ENCODE results near the gene CYBA. TPM values are rescaled to one million over a fixed set of nuclear protein-coding genes. Genes with fewer than 3 reads are reported as not detected.

CYBA gene
- total and polyA plus RNA-seq, 2 of the 13 experiments (the other 11 are each of a cell fraction or from before 2014, with no cell fraction given): 196 to 250 TPM

GRCh38 chr16:88597856-88598491 lies 52.9 kb downstream of the CYBA start (continued):
- TF ChIP-seq PAXIP1 (CRISPR knock-in tag; conservative IDR thresholded peaks at IDR 0.05): peak; percentile 91
- TF ChIP-seq NFE2L1 (CRISPR knock-in tag; IDR thresholded peaks at IDR 0.05; ENCODE audit: borderline replicate concordance): no peak
- no peak for TF ChIP-seq KLF11 (CRISPR knock-in tag; IDR thresholded peaks at IDR 0.05)
- TF ChIP-seq MEF2D (CRISPR knock-in tag; IDR thresholded peaks at IDR 0.05): 0 out of 2 replicates have a peak, but pooled peaks have one; percentile 48
- no peak for TF ChIP-seq PHF5A (CRISPR knock-in tag; IDR thresholded peaks at IDR 0.05; ENCODE audit: low read depth, unreplicated experiment)
- no peak for TF ChIP-seq MXD4 (CRISPR knock-in tag; IDR thresholded peaks at IDR 0.05)
- TF ChIP-seq ZNF431 (CRISPR knock-in tag; IDR thresholded peaks at IDR 0.05; ENCODE audit: borderline replicate concordance, low read depth): no peak
- TF ChIP-seq ZFAT (CRISPR knock-in tag; conservative IDR thresholded peaks at IDR 0.05): no peak
- TF ChIP-seq KMT2A (CRISPR knock-in tag; IDR thresholded peaks at IDR 0.05): peak; percentile 56; the same call in 1 of the 2 replicates
- TF ChIP-seq HHEX (CRISPR knock-in tag; IDR thresholded peaks at IDR 0.05): no peak
- TF ChIP-seq ZNF331 (CRISPR knock-in tag; IDR thresholded peaks at IDR 0.05): peak; percentile 47
- 0 out of 2 replicates have a peak, but pooled peaks have one; percentile 53 for TF ChIP-seq ZNF280D (CRISPR knock-in tag; IDR thresholded peaks at IDR 0.05)
- no peak for TF ChIP-seq NFAT5 (CRISPR knock-in tag; IDR thresholded peaks at IDR 0.05)
- 0 out of 2 replicates have a peak, but pooled peaks have one; percentile 37 for TF ChIP-seq ZNF343 (CRISPR knock-in tag; IDR thresholded peaks at IDR 0.05)
- TF ChIP-seq PBX2 (CRISPR knock-in tag; IDR thresholded peaks at IDR 0.05): no peak
- no peak for TF ChIP-seq PHF8 (CRISPR knock-in tag; IDR thresholded peaks at IDR 0.05)
